ENCODE data around the gene ANKRD11.

GRCh38 chr16:89325861-89326471 lies 164.4 kb downstream of the ANKRD11 start:
- TF ChIP-seq CTCF (IDR thresholded peaks at IDR 0.05), result no peak
- TF ChIP-seq POLR2A (IDR thresholded peaks at IDR 0.05), result no peak
